ENCODE results near the gene MFSD11.
"Not testable (repeated sequence)": the region's sequence is repeated elsewhere in the genome, so short reads cannot be mapped to it uniquely, and the experiment has no call there.

The MFSD11 gene

DNA sequence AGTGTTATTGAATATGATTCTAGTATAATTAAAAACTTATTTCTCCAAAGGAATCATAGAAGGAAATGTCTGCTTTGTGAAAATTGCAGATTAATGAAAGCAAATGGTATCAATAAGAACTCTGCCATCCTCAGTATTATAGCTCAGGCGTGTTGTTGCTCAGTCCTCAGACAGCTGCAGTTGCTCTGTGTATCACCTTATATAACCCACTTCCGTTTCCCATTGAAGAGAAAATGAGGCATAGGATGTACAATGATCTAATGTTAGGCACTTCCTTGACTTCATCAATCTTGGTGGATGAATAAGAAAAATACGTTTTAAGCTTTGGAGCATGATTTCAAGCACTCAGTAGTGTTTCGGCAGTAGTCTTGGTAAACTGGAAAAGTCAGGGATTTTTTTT, 14.1 kb downstream of the MFSD11 start:
- no peak for DNase-seq

DNA sequence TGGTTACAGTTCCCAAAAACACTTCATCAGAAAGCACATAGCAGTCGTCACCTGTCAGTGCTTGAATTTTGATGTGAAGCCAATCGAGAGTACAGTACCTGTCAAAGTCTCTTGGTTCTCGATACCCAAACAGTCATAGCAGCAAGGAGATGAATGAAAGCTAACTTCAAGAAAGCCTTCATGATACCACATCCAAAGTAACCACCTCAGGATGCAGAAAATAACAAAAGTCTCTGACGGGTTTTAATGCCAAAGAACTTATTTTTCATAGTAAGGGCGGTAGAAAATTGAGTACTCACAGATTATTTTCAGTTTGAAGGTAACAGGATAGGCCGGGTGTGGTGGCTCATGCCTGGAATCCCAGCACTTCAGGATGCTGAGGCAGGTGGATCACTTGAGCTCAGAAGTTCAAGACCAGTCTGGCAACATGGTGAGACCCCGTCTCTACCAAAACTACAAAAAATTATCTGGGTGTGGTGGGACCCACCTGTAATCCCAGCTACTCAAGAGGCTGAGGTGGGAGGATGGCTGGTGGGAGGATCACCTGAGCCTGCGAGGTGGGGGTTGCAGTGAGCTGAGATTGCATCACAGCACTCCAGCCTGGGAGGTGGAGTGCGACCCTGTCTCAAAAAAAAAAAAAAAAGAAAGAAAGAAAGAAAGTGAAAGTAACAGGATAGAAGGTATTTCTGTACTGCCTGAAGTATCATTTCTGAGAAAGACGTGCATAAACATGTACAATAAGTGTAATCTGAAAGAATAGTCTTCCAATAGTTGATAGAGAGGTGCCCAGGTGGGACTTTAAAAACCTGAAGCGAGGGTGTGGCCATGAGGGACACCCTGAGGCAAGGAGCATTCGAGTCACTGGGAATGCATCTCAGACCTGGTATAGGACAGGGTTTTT, 15.4 kb downstream of the MFSD11 start:
- no peak for DNase-seq

DNA sequence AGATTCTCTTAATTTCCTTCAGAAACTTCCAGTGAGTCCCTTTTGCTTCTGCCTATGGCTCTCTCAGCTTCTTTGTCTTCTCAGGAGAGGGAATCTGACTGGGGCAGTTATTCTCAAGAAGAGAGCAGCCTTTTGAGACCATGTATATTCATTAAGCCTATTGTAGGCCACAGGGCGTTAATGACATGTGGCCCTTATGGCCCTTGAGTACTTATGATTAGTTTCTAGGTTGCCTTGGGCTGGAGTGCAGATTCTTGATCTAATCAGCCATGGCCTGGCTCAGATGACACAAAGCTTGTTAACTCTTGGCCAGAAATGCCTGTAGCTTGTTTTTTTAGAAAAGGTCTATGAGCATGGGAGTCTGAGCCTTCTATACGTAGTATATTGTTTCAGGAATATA, 17.4 kb downstream of the MFSD11 start:
- no peak for DNase-seq

DNA sequence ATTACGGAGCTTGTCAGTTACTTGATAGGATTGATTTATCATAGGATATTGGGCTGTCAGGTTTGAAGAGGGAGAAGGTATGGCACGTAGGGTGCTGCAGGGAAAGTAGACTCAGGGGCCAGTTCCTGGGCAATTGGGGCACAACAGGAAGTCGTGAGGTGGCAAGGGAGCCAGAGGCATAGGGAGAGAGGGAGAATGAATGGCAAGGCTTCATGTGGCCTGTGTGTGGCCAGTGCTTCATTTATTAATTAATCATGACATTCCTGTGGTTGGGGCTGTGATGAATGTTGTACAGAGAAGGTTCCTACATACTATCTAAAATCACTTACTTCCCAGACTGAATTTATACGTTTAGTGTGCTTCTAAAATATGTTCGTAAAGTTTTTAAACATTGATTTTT, 19.3 kb downstream of the MFSD11 start:
- no peak for DNase-seq

DNA sequence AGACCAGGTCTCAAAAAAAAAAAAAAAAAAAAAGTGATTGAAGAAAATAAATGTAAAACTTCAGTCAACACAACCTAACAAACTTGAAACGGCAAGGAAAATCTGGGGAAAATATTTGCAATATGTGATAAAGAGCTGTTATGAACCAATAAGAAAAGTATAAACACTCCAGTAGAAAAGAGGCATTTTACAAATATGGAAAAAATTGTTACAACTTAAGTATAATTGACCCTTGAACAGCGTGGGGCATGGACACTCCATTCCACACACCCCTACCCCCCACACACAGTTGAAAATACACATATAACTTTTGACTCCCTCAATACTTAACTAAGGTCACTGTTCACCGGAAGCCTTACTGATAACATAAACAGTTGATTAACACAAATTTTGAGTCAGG, 20.7 kb downstream of the MFSD11 start:
- DNase-seq = no peak

DNA sequence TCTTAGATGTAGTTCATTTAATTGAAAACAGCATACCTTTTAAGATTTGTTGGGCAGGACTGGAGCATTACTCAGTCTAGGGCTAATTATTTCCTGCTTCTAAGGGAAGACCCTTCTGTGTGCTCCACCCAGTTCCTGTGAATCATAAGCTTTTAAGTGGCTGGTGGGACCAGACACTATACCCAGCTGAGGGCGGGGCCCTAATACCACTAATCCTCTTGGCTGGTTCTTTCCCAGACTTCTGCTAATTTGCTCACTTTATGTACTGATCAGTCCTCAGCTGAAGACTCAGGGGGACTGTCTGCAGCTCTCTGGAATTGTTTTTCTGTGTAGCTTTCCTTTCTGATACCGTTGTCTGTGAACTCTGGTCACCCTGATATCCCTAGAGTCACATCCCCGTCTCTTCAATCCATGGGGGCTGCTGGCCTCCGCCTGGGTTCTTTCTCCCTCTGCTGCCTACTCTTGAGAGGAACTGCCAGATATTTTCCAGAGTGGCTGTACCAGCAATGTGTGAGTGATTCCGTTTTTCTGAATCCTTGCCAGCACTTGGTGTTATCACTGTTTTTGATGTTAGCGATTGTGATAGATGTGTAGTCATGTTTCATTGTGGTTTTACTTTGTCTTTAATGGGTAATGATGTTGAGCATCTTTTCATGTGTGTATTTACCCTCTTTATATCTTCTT, 35.1 kb downstream of the MFSD11 start:
- DNase-seq = no peak

DNA sequence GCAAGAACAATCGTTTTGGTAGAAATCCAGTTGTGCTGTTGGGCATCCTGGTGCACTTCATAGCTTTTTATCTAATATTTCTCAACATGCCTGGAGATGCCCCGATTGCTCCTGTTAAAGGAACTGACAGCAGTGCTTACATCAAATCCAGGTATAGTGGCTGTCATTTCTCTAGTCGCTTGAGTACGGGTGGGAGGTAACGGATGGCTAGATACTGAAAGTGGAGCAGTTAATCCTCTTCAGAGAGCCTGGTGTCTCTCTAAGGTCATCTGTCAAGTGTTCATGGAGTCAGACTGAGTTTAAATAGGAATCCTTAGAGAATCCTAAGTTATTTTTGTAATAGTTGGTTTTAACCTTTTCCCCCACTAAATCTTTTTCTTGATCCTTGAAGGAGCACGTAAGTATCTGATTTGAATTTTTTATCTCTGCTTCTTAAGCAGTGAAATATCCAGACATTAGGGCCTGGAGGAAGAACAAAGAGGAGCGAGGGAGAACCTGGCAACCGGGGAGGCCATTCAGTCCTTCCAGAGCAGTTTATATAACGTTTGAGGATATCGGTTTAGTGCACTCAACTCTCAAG, 37.2 kb downstream of the MFSD11 start:
- no peak for DNase-seq

DNA sequence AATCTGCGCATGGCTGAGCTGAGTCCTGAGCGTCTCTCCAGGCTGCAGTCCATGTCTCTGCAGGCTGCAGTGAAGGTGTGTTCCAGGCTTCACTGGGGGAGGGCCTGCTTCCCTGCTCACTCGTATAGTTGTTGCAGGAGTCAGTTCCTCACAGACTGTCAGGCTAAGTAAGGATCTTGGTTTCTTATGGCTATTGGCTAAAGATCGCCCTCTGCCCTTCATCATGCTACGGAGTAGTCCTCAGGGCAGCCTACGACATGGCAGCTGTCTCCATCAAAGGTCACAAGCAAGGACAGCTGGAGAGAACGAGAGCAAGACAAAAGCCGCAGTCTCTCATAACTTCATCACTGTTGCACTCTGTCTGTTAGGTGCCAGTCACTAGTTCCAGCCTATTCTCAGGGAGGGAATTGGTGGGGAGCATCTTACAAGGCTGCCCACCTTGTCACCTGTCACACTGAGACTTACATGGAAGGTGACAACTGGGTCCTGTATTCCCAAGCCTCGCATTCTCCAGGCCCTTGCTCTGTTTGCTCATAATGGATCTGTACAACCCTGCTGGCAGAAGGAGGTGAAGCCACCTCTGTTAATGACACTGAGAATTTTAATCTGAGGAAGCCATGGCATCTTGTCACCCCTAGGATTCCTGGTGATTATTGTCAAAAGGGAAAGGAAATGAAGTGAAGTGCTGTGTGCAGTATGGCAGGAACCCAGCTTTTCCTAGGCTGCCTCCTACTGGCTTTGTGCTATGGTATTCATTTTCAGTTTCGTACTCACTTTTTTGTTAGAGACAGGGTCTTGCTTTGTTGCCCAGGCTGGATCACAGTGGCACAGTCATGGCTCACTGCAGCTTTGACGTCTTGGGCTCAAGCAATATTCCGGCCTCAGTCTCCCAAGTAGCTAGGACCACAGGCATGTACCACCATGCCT, 43.4 kb downstream of the MFSD11 start:
- no peak for DNase-seq

DNA sequence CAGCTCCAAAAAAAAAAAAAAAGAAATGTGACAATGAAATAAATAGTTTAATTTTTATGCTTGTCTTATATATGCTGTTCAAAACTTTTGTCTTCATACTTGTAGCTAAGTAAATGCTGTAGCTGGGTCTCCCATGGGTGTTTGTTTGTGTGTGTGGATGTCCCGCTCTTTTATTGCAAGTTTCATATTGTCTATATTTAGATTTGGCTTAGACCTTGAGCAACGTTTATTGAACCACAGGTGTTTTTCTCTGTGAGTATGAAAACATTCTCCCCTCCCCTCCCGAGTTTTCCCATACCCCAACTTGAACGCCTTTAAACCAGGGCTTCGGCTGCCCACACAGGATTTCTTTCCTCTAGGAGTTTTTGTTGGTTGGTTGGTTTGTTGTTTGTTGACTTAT, 45.2 kb downstream of the MFSD11 start:
- DNase-seq = no peak

DNA sequence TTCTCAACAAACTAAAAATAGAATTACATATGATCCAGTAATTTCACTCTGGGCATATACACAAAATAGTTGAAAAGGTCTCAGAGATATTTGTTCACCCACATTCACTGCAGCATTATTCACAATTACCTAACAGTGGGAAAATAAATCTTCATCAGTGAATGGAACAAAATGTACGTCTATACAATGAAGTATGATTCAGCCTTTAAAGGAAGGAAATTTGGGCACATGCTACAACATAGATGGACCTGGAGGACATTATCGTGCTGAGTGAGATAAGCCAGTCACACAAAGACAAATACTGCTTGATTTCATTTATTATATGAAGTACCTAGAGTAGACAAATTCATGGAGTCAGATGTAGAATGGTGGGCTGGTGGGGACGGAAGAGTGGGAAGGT, 47.0 kb downstream of the MFSD11 start:
- no peak for DNase-seq

DNA sequence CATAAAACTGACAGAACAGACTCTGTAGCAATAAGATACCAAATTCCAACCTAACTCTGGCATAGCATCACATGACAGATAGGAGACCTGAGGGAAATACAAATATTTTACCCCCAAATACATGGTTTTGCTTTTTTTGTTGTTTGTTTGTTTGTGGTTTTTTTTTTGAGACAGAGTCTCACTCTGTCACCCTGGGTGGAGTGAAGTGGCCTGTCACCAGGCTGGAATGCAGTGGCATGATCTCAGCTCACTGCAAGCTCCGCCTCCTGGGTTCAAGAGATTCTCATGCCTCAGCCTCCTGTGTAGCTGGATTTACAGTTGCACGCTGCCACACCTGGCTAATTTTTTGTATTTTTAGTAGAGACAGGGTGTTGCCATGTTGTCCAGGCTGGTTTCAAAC, 49.9 kb downstream of the MFSD11 start:
- DNase-seq = not testable (repeated sequence)

DNA sequence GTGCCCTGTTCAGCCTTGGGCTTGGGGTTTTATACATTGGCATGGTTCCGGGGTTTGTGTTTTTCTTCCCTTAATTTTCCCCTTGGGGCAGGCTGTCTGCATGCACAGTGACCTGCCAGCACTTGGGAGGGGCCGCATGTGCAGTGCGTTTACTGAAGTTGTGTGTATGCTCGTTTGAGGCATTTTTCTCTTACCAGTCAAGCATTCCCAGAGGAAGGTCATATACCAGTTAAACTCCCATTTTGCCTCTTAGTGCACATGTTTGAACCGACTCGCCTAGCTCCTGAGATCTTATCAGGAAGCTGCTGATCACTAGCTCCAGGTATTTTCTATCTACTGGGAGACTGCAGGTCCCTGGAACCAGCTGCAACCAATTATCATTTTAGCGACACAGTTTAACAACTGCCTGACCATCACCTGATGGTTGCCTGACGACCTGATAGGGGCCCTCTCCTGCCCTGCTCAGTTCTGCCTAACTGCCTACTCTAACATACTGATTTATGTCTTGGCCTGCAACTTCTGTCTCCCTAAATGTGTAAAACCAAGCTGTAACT, 51.4 kb downstream of the MFSD11 start:
- no peak for DNase-seq

DNA sequence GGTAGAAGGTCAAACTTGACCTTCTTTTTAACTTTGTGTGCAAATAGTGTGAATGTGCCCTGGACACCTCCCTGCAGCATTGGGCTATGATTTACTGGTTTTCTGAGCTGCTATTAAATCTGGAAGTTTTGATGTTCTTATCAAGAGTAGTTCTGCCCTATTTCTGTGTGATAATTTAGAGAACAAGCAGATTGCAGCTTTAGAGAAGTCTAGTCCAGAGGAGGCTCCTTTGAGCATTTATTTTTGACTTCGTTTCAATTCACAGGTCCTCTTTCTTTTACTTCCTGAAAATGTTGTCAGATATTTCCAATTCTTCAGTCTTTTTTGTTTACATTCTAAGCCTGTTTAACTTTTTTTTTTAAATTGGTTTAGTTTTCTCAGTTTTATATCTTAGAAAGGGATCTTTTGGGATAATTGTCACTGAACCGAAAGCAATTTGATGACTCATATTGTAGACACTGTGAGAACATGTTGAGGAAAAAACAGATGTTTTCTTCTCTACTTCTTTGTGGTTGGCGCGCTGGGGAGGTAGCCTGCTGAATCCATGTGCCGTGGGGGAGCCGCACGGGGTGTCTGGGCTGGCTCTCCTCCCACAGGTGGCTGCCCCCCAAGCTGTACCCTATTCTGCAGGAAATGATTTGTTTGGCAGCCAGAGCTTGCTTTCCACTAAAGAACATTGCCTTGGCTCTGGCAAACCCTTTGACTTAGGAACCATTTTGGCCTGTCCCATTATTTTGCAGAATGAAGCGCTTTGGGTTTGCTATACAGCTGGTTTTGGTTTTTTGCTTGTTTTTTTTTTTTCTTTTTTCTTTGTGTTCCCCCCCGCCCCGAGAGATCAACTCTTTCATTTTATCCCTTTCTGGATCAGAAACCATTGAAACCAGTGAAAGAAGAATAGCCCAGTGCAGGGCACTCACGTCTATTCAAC, 53.4 kb downstream of the MFSD11 start:
- no peak for DNase-seq

DNA sequence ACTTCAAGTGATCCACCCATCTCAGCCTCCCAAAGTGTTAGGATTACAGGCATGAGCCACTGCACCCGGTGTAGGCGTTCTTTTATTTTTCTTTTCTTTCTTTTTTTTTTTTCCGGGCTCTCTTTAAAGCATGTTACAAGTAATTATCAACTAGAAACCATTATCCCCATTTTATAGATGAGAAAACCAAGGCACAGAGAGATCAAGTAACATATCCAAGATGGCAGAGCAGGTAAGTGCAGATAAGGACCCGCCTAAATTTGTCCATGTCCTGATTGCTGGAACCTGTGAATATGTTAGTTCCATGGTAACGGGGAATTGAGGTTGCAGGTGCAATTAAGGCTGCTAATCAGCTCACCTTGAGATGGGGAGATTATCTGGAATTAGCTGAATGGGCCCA, 54.4 kb downstream of the MFSD11 start:
- DNase-seq = no peak

DNA sequence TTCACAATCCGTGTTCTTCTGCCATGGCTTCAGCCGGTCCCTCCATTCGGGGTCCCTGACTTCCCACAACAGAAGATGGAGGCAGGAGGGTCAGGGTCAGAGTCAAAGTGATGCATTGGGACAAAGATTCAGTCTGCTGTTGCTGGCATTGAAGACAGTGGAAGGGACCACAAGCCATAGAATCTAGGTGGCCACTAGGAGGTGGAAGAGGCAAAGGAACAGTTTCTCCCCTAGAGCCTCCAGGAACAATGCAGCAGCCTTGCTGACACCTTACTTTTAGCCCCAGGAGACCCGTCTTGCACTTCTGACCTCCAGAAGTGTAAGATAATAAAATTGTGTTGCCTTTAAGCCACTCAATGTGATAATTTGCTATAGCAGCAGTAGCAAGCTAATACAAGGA, 55.9 kb downstream of the MFSD11 start:
- no peak for DNase-seq

DNA sequence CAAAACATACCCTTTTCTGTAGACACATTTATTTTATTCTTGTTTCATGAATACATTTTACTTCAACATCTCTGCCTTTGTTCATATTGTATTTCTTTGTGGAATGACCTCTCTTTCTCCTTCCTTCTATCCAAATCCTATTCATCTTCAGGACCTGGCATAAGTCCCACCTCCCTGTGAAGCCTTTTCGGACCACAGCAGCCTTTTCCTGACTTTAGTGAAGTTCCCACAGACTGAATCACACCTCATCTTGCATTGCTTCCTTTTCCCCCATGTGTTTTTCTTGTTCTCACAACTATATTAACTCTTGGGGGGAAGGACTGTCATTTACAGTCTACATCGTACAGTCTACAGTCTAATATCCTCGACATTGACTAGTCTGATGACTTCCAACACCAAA, 58.2 kb downstream of the MFSD11 start:
- no peak for DNase-seq

DNA sequence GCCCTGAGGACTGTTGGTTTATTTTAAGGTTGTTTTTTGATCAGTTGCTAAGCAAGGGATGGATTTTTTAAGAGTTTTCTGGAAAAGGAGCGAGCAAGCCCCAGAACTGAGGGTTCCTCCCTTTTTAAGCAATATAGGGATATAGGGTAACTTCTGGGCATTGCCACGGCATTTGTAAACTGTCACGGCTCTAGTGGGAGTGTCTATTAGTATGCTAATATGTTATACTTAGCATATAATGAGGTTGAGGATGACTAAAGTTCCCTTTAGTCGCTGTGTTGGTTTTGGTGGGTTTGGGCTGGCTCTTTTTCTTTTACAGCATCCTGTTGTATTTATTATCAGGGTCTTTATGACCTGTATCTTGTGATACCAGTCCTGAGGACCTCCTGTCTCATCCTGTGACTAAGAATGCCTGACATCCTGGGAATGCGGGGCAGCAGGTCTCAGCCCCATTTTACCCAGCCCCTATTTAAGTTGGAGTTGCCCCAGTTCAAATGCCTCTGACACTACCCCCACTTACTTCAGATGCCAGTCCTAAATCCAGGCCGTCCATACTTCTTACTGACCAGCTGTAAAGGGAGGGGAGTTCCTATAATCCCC, 59.4 kb downstream of the MFSD11 start:
- no peak for DNase-seq

DNA sequence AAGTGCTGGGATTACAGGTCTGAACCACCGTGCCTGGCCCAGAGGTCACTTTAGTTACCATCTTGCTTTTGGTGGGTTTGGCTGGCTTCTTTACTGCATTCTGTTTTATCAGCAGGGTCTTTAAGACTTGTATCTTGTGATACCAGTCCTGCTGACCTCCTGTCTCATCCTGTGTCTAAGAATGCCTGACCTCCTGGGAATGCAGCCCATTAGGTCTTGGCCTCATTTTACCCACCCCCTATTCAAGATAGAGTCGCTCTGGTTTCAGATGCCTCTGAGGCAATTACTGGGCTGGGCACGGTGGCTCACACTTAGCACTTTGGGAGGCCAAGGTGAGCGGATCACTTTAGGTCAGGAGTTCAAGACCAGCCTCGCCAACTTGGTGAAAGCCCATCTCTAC, 63.8 kb downstream of the MFSD11 start:
- DNase-seq = no peak

DNA sequence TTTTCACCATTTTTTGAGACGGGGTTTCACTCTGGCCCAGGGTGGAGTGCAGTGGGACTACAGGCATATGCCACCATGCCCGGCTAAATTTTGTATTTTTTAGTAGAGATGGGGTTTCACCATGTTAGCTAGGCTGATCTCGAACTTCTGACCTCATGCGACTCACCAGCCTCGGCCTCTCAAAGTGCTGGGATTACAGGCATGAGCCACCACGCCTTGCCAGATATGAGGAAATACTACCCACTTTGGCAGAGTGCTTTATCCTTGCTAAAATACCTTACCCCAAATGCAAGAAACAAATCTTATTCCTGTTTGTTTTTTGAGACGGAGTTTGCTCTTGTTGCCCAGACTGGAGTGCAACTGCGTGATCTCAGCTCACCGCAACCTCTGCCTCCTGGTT, 67.4 kb downstream of the MFSD11 start:
- DNase-seq = no peak

DNA sequence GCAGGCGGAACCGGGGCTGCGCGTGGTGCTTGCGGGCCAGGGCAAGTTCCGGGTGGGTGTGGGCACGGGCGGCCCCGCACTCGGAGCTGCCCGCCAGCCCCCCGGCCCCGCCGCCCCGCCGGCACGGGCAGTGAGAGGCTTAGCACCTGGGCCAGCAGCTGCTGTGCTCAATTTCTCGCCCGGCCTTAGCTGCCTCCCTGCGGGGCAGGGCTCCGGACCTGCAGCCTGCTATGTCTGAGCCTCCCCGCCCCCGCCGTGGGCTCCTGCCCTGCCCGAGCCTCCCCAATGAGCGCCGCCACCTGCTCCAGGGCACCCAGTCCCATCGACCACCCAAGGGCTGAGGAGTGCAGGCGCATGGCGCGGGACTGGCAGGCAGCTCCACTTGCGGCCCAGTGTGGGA, 68.2 kb downstream of the MFSD11 start:
- not testable (repeated sequence) for DNase-seq

DNA sequence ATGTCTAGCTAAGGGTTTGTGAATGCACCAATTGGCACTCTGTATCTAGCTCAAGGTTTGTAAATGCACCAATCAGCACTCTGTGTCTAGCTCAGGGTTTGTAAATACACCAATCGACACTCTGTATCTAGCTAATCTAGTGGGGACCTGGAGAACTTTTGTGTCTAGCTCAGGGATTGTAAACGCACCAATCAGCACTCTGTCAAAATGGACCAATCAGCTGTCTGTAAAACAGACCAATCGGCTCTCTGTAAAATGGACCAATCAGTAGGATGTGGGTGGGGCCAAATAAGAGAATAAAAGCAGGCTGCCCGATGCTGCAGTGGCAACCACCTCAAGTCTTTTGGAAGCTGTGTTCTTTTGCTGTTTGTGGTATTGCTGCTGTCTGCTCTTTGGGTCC, 68.8 kb downstream of the MFSD11 start:
- not testable (repeated sequence) for DNase-seq
